ENCODE measurements around the gene TASP1.

DNA sequence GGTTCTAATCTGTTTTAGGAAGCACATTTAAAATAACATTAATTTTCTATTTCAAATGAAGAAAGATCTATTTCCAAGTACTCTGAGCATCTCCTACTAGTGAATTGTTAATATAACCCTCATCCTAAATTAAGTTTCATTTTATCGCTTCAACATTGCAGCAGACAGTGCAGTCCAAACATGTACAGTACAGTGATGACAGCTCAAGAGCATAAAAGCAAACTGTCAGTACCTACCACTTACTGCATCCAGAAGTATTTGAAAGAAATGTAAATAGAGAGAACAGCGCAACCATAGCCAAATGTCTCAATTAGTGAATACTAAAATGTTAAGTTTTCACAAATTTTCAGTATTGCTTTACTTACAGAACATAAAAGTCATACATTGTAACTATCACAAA is 238.3 kb downstream of the TASP1 start:
- TF ChIP-seq, protein P1, sequence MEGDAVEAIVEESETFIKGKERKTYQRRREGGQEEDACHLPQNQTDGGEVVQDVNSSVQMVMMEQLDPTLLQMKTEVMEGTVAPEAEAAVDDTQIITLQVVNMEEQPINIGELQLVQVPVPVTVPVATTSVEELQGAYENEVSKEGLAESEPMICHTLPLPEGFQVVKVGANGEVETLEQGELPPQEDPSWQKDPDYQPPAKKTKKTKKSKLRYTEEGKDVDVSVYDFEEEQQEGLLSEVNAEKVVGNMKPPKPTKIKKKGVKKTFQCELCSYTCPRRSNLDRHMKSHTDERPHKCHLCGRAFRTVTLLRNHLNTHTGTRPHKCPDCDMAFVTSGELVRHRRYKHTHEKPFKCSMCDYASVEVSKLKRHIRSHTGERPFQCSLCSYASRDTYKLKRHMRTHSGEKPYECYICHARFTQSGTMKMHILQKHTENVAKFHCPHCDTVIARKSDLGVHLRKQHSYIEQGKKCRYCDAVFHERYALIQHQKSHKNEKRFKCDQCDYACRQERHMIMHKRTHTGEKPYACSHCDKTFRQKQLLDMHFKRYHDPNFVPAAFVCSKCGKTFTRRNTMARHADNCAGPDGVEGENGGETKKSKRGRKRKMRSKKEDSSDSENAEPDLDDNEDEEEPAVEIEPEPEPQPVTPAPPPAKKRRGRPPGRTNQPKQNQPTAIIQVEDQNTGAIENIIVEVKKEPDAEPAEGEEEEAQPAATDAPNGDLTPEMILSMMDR (IDR thresholded peaks at IDR 0.05), result no peak
- TF ChIP-seq POLR2A (IDR thresholded peaks at IDR 0.05), result no peak
